ENCODE results near the gene ARRDC3.

- TF ChIP-seq, protein P1, sequence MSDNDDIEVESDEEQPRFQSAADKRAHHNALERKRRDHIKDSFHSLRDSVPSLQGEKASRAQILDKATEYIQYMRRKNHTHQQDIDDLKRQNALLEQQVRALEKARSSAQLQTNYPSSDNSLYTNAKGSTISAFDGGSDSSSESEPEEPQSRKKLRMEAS (IDR thresholded peaks at IDR 0.05): no peak
- no peak for TF ChIP-seq EP300 (IDR thresholded peaks at IDR 0.05; ENCODE audit: borderline replicate concordance in 1 of 2, low read depth in 2 of 2, low read length in 2 of 2)
- TF ChIP-seq CEBPB (IDR thresholded peaks at IDR 0.05; ENCODE audit: low read depth, low read length): no peak
- no peak for TF ChIP-seq ZNF274 (IDR thresholded peaks at IDR 0.05; ENCODE audit: borderline replicate concordance, extremely low read depth, low read length)
- no peak for TF ChIP-seq CTCF (IDR thresholded peaks at IDR 0.05; ENCODE audit: control extremely low read depth in 1 of 3, insufficient read depth in 1 of 3, low read depth in 1 of 3, low read length in 3 of 3)
- no peak for TF ChIP-seq ATF3 (IDR thresholded peaks at IDR 0.05; ENCODE audit: insufficient read depth, low read depth, low read length)
- TF ChIP-seq TAF1 (IDR thresholded peaks at IDR 0.05; ENCODE audit: low read depth, low read length): no peak
- TF ChIP-seq POLR2AphosphoS5 (IDR thresholded peaks at IDR 0.05; ENCODE audit: low read depth, low read length): no peak
- TF ChIP-seq POLR2A (IDR thresholded peaks at IDR 0.05; ENCODE audit: control extremely low read depth in 1 of 2, low read depth in 2 of 2, low read length in 2 of 2): no peak
- TF ChIP-seq RBBP5 (IDR thresholded peaks at IDR 0.05; ENCODE audit: borderline replicate concordance, low read depth, low read length): no peak
Measured at GRCh38 chr5:91357012-91357634, 26.0 kb downstream of the ARRDC3 start.
